ENCODE data around the gene MTA1. TPM values are rescaled to one million over a fixed set of nuclear protein-coding genes. Genes with fewer than 3 reads are reported as not detected.

Gene MTA1
- total and polyA plus RNA-seq, 9 donors, result 41.8 to 112 (median 83.1) TPM

DNA sequence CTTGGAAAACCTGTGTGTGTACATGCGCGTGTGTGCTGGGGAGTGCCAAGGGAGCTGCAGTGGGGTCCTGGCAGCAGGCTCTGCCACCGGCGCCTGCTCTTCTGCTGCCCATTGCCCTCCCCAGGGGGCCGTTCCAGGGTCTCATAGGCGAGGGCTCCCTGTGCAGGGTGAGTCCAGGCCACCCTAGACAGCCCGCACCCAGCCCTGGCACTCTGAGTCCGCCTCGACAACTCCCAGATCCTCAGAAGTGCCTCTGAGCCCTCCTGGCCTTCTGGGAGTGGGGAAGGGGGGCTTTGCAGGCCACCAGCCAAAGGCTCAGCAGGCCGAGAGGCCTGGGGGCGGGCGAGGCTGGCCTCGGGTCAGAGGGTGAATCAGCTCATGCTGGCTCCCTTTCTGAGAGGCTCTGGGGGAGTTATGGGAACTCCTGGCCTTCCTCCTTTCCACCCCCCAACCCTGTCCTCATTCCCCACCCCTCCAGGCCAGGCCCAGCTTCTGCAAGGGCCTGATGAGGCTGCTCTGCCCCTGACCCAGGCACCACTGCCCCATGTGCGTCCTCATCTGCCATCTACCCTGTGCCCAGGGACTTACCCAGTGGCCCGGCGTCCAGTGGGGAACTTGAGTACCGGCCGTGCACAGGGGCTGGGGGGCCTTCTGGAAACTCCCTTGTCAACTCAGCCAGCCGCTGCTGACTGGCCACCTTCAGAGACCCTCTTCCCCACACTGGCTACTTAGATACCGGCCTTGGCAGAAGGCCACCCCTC is 69.3 kb downstream of the MTA1 start:
- 75% methylated on average over 7 of the region's 20 CpGs for WGBS (ENCODE audit: insufficient coverage)
- peaks cover 7% of the 10 kb centered on the region for H3K36me3 ChIP-seq (ENCODE audit: control insufficient read depth, insufficient read depth, low read length)
- peaks cover 64% of the 10 kb centered on the region for H3K4me1 ChIP-seq (ENCODE audit: control insufficient read depth, insufficient read depth, low read length)
- H3K9me3 ChIP-seq (replicated peaks; ENCODE audit: control insufficient read depth, low read depth, low read length), result no peaks in the 10 kb centered on the region
- DNase-seq, result peak; percentile 53
- no peak overlapping the region for H3K4me3 ChIP-seq (ENCODE audit: low read length)
- peak overlapping the region; percentile 81 for H3K27ac ChIP-seq (ENCODE audit: low read length)
- peaks cover 25% of the 10 kb centered on the region for H3K27me3 ChIP-seq (ENCODE audit: control insufficient read depth, insufficient read depth, low read length)

DNA sequence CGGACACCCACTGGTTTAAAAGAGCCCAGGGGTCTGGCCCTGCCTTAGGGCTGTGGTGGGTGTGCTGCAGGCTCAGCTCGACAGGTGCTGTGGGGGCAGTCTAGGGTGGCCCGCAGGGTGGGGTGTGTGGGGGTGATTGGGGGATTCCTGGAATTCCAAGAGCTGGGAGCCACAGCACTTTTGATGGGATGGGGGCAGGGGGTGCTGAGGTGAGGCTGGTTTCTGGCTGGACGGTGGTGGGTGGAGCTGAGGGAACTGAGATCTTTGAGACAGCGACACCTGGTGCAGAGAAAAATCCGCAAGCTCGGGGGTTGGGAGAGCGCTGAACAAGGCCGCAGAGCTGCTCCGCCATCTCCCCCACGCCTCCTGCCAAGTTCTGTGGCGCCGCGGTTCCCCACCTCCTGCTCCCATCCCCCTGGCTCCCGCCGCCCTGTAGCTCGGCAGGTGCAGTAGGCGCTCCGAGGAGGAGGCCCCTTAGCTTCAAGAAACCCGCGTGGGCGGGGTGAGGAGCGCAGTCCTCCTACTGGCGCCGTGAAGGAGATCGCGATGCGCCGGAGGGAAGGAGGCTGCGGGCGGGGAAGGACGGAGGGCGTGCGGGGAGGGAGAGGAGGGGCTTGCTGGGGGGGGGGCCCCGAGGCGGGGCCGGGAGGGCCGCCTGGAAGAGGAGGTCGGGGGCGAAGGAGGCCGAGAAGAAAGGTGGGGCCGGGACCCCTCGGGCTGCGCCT is 70.1 kb downstream of the MTA1 start:
- Histone ChIP-seq H3K27me3 (ENCODE audit: control insufficient read depth, insufficient read depth, low read length) (peaks cover 25% of the 10 kb centered on the region), H3K27ac (ENCODE audit: low read length) (peak overlapping the region; percentile 89), H3K4me3 (ENCODE audit: low read length) (peak overlapping the region; percentile 60), H3K9me3 (replicated peaks; ENCODE audit: control insufficient read depth, low read depth, low read length) (no peaks in the 10 kb centered on the region), H3K36me3 (ENCODE audit: control insufficient read depth, insufficient read depth, low read length) (peaks cover 7% of the 10 kb centered on the region), H3K4me1 (ENCODE audit: control insufficient read depth, insufficient read depth, low read length) (peaks cover 57% of the 10 kb centered on the region)
- under 1% methylated on average over 24 of the region's 44 CpGs for WGBS (ENCODE audit: insufficient coverage)
- DNase-seq, result peak; percentile 96

- DNase-seq, result no peak
- no peaks in the 10 kb centered on the region for H3K9me3 ChIP-seq (replicated peaks; ENCODE audit: control insufficient read depth, low read depth, low read length)
- whole genome bisulfite sequencing (ENCODE audit: insufficient coverage), result under 1% methylated on average over 33 of the region's 33 CpGs
- peaks cover 54% of the 10 kb centered on the region for H3K4me1 ChIP-seq (ENCODE audit: control insufficient read depth, insufficient read depth, low read length)
- peaks cover 25% of the 10 kb centered on the region for H3K27me3 ChIP-seq (ENCODE audit: control insufficient read depth, insufficient read depth, low read length)
- H3K27ac ChIP-seq (ENCODE audit: low read length), result peak overlapping the region; percentile 89
- H3K4me3 ChIP-seq (ENCODE audit: low read length), result peak overlapping the region; percentile 60
- peaks cover 7% of the 10 kb centered on the region for H3K36me3 ChIP-seq (ENCODE audit: control insufficient read depth, insufficient read depth, low read length)
Observed at GRCh38 chr14:105490267-105490571, 70.6 kb downstream of the MTA1 start.

DNA sequence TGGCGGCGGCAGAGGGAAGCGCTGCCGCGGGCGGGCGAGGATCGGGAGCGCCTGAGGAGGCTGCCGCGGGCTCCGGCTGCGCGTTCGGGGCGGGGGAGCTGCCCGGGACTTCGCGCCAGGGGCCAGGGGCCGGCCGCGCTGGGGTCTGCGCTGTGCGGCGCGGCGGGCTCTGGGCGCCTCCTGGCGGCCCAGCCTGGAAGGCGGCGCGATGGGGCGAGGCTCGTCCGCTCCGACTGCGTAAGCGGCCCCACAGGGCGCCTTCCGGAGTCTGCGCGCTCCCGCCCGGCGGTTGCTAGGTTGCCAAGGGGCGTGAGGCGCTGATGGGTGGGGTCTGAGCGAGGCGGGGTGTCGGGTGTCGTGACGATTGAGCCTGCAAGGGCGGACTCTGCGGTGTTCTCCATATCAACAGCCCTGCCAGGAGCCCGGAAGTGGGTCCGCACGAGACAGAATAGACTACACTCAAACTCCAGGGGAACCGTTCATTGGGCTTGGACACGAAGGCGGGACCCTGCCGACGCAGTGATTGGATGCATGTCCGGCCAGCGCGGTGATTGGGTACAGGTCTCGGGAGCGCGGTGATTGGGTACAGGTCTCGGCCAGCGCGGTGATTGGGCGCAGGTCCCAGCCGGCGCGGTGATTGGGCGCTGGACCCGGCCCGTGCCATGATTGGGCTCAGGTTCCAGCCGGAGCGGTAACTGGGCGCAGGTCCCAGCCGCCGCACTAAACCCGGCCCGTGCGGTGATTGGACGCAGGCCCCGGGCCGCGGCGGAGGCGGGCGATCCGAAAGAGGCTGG is 71.1 kb downstream of the MTA1 start, which contains the start of gene TEDC1:
TEDC1 (plus strand) TSS at position 675 of the 794 bp plus-strand sequence. CDS start 130 bp downstream, outside the sequence.
- DNase-seq, result peak; percentile 100
- Histone ChIP-seq H3K4me1 (ENCODE audit: control insufficient read depth, insufficient read depth, low read length) (peaks cover 48% of the 10 kb centered on the region), H3K9me3 (replicated peaks; ENCODE audit: control insufficient read depth, low read depth, low read length) (no peaks in the 10 kb centered on the region), H3K4me3 (ENCODE audit: low read length) (peak within 1 kb of the TSS; percentile 60), H3K36me3 (ENCODE audit: control insufficient read depth, insufficient read depth, low read length) (peaks cover 7% of the 10 kb centered on the region), H3K27ac (ENCODE audit: low read length) (peak within 1 kb of the TSS; percentile 89), H3K27me3 (ENCODE audit: control insufficient read depth, insufficient read depth, low read length) (peaks cover 22% of the 10 kb centered on the region)
- under 1% methylated on average over 94 of the region's 94 CpGs for whole genome bisulfite sequencing (ENCODE audit: insufficient coverage)

DNA sequence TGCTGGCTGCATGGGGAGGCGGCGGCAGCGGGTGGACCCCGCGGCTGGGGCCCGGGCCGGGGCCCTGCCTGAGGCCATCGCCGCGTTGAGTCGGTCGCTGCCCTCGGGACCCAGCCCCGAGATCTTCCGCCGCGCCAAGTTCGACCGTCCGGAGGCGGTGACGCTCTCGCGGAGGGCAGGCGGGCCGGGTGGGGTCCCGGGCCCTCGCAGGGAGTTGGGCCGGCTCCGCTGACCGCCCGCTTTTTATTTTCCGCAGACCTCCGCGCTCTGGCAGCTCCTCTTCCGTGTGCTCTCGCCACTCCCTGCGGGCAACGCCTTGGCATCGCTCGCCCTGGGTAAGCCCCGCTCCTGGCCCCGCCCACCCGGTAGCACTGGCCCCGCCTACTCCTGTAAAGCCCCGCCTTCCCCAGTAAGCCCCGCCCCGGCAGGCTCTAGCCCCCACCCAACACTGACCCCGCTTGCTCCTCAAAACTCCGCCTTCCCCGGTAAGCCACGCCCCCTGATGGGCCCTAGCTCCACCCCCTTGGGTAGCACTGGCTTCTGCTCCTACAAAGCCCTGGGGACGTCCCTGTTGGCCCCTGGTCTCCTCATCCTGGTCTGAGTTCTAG is 71.8 kb downstream of the MTA1 start:
- peak overlapping the region; percentile 57 for H3K4me3 ChIP-seq (ENCODE audit: low read length)
- H3K27ac ChIP-seq (ENCODE audit: low read length), result peak overlapping the region; percentile 85
- DNase-seq, result no peak
- peaks cover 7% of the 10 kb centered on the region for H3K36me3 ChIP-seq (ENCODE audit: control insufficient read depth, insufficient read depth, low read length)
- H3K4me1 ChIP-seq (ENCODE audit: control insufficient read depth, insufficient read depth, low read length), result peaks cover 41% of the 10 kb centered on the region
- peaks cover 15% of the 10 kb centered on the region for H3K27me3 ChIP-seq (ENCODE audit: control insufficient read depth, insufficient read depth, low read length)
- H3K9me3 ChIP-seq (replicated peaks; ENCODE audit: control insufficient read depth, low read depth, low read length), result no peaks in the 10 kb centered on the region
- WGBS (ENCODE audit: insufficient coverage), result 1% methylated on average over 52 of the region's 53 CpGs

GRCh38 chr14:105492031-105492970 is 72.7 kb downstream of the MTA1 start:
- WGBS (ENCODE audit: insufficient coverage), result 75% methylated on average over 18 of the region's 24 CpGs
- no peak for DNase-seq
- H3K27ac ChIP-seq (ENCODE audit: low read length), result no peak overlapping the region
- no peak overlapping the region for H3K4me3 ChIP-seq (ENCODE audit: low read length)
- peaks cover 38% of the 10 kb centered on the region for H3K4me1 ChIP-seq (ENCODE audit: control insufficient read depth, insufficient read depth, low read length)
- H3K9me3 ChIP-seq (replicated peaks; ENCODE audit: control insufficient read depth, low read depth, low read length), result no peaks in the 10 kb centered on the region
- H3K27me3 ChIP-seq (ENCODE audit: control insufficient read depth, insufficient read depth, low read length), result peaks cover 6% of the 10 kb centered on the region
- peaks cover 7% of the 10 kb centered on the region for H3K36me3 ChIP-seq (ENCODE audit: control insufficient read depth, insufficient read depth, low read length)

DNA sequence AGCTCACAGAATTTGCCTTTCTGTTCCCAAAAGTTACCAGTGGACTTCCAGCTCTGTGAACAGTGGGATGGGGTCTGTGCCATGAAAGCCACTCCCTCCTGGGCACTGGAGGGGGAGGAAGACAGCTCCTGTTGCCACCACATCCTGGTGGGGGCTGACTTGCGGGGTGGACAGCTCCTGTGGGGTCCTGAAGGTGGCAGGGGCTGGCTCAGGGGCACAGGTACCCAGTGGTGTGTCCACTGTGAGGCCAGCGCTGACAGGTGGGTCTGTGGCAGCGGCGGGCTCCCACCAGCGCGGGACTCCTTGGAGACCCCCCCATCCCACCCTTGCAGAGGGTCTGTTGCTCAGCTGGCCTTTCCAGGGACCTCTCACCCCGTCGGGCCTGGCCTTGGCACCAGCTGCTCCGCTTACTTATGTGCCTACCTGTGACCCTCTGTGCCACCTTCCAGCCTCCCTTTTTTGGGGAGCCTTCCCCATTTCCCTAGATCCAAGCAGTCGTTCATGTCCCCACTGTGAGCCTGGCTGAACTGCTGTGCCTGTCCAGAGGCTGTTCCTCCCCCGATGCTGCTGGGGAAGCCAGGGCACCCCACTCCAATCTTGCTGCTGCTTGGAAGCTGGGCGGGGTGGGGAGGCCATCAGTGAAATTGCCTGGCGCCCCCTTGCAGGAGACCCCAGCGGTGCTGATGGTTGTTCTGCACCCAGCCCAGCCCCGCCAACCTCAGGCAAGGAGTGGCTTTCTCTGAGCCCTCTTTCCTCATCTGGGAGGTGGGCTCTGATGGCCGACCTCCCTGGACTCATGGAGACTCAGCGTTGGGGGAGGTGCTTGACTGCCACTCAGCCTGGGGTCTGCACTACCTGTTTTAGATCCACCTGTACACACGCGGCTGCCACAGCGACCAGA is 73.6 kb downstream of the MTA1 start:
- H3K4me1 ChIP-seq (ENCODE audit: control insufficient read depth, insufficient read depth, low read length), result peaks cover 32% of the 10 kb centered on the region
- no peaks in the 10 kb centered on the region for H3K27me3 ChIP-seq (ENCODE audit: control insufficient read depth, insufficient read depth, low read length)
- H3K9me3 ChIP-seq (replicated peaks; ENCODE audit: control insufficient read depth, low read depth, low read length), result no peaks in the 10 kb centered on the region
- H3K27ac ChIP-seq (ENCODE audit: low read length), result no peak overlapping the region
- WGBS (ENCODE audit: insufficient coverage), result 86% methylated on average over 17 of the region's 20 CpGs
- H3K36me3 ChIP-seq (ENCODE audit: control insufficient read depth, insufficient read depth, low read length), result peaks cover 7% of the 10 kb centered on the region
- H3K4me3 ChIP-seq (ENCODE audit: low read length), result no peak overlapping the region
- DNase-seq, result peak; percentile 46

DNA sequence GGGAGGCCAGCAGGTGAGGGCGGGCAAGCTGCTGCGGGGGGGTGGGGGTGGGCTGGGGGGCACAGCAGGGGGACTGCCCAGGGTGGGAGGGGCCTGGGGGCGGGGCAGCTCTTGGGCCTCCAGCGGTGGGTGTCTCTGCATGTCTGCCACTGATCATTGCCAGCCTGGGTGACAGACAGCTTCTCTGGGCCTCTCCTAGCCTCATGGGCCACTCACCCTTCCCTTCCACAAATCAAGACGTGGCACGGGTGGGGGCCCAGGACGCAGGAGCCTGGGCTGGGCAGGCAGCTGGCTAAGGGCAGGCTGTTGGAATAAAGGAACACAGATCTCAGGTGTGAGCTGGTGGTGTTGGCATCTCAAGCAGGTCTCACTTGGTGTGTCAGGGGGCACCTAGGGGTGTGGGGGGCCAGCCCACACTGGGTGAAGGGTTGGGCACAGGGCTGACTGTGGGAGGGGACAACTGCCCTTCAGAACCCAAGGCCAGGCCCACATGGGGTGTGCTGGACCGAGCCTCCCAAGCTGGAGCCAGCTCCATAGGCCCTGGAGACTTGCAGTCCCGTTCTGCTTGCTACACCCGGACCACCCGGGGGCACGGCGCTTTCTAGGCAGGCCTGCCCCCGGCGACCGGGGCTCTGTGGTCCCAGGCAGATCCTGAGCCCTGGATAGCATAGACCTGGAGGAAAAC is 74.4 kb downstream of the MTA1 start:
- Histone ChIP-seq H3K27ac (ENCODE audit: low read length) (no peak overlapping the region), H3K36me3 (ENCODE audit: control insufficient read depth, insufficient read depth, low read length) (peaks cover 12% of the 10 kb centered on the region), H3K4me1 (ENCODE audit: control insufficient read depth, insufficient read depth, low read length) (peaks cover 31% of the 10 kb centered on the region), H3K9me3 (replicated peaks; ENCODE audit: control insufficient read depth, low read depth, low read length) (no peaks in the 10 kb centered on the region), H3K27me3 (ENCODE audit: control insufficient read depth, insufficient read depth, low read length) (no peaks in the 10 kb centered on the region), H3K4me3 (ENCODE audit: low read length) (no peak overlapping the region)
- WGBS (ENCODE audit: insufficient coverage), result 91% methylated on average over 10 of the region's 16 CpGs
- peak; percentile 20 for DNase-seq
